ENCODE data around the gene DAAM2.

The DAAM2 gene

DNA sequence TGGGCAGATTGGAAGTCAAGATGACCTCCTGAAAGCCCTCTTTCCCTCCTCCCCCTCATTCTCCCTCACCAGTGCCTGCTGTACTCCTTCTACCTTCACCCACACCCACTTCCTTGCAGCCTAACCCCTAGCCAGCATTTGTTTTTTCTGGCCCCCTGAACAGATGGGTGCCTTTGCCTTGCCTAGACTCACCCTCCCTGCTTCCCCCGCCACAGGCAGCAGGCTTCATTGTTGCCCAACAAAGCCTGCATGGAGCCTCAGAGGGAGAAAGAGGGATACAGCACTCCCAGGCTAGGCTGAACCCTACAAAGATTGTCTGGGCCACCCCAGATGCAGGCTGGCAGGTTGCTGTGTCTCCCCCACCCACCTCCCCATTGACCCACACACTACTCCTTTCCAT, 139.4 kb downstream of the DAAM2 start:
- DNase-seq (ENCODE audit: low spot score) = no peak

DNA sequence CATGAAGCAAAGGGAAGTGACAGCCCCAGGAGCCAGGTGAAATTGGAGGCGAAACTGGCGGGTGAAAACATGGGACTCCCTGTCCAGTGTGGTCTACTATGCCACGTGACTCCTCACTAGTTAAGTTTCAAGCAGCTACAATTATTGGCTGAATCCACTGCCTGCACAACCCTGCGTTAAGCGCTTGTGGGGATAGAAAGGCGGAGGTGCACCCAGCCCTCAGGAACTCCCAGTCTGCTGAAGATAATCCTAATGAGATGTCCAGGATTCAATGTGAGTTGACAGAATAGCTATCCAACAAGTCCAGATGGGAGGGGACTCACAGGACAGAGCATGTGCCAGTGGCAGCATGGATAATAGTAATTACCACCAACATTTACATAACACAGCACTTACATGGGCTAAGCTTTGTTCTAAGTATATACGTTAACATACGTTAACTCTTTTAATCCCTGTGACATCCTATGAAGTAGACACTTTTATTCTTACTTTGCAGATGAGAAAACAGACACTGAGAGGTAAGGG, 140.3 kb downstream of the DAAM2 start:
- no peak for DNase-seq (ENCODE audit: low spot score)

DNA sequence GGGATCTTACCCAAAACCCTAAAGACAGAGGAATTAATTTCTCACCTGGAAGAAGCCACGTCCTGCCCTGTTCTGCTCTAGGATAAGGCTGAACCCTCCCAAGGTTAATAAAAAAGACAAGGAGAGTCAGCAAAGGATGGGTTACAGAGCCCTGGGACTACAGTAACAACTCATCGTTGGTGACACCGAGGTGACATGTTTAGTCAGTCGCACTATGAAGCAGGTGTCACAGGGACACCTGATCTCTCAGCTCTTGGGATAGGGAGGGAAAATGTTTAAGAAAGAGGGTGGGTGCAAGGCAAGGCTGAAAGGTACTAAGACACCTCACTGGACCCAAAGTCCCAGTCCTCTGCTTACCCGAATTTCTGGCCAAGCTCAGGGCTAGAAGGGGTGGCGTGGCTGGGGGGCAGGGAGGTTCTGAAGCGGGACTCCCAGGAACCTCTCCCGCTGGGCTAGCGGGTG, 141.5 kb downstream of the DAAM2 start:
- DNase-seq (ENCODE audit: low spot score) = no peak

DNA sequence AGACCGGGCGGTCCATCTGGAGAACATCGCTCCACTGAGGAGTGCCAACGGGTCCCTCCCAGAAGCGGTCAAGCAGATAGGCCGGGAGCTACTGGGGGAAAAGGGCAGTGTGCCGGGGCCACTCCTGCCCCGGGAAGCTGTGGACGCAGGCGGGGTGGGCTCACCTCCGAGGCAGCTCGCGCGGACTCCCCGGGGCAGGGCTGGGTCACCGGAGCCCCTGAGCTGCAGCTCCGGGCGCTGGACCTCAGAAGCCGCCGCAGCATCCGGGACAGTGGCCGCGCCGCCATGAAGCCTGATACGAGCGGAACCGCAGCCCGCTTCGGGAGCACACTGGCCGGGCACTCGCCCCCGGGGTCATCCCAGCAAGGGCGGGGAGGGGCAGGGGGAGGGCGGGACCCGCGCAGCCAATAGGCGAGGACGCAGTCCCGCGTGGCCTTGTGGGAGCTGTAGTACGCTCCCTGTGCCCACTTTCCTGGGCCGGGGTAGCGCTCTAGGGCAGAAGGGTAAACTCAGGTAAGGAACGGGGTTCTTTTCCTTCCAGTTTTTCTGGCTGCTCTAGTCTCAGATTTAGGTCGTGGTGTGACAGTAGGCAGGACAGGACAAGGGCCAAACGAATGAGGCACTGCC, 142.1 kb downstream of the DAAM2 start, which contains the start of gene MOCS1:
Gene MOCS1 (minus strand): TSS at position 332 of the 627 bp plus-strand sequence. CDS start 45 bp downstream, at position 287.
- peak; percentile 95 for DNase-seq (ENCODE audit: low spot score)

DNA sequence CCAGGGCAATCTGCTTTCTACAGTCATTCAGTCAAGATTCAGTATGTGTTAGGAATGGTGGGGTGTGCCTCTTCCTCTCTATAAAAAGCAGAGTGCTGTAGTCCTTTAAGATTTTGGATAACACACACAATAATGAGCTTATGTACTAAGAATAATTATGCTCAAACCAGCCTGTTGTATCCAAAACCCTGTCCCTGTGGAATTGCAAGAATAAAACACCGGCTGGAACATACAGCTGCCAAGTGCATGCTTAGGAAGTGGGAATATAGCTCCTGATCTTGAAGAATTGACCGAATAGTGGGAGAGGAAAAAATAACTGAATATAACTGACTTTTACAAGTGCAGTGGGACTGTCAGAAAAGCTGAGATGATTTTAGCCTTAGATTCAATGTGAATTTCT, 143.1 kb downstream of the DAAM2 start:
- no peak for DNase-seq (ENCODE audit: low spot score)

DNA sequence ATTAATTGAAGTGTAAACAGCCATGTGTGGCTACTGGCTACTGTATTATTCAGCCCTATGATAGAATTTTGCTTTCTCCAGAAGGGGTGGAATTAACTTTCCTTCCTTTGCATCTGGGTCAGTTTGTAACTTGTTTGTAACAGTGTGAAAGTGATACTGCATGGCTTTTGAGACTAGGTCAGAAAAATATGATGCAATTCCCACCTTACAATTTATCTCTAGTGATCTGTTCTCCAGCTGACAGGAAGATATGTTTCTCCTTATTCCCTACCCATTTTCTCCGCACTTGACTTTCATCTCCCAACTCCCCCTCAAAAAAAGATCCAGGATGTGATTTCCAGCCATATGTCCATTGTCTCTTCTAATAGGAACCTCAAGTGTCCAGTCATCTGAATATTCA, 144.7 kb downstream of the DAAM2 start:
- DNase-seq (ENCODE audit: low spot score) = no peak

DNA sequence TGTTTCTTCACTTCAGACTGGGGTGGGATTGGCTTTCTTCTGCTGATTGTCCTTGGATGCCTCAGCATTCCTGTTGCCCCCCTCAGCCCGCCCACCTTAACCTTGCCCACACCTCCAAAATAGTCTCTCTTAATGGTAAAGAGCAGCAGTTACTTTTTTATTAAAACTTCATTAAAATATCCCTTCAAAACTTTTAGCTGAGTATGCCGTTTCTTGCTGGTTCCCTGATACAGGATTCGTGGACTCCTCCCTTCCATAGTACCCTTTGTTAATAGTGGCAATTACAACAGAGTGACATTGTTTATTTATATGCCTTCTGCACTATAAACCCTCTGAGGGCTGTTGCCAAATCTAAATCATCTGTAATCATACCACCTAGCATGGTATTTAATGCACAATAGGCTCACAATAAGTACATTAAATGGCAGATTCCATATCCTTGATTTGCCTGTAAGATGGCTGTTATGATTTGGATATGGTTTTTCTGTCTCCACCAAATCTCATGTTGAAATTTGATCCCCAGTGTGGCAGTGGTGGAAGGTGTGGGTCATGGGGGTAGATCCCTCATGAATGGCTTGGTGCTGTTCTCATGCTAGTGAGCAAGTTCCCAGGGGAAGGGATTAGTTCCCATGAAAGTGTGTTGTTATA, 145.6 kb downstream of the DAAM2 start:
- DNase-seq (ENCODE audit: low spot score) = no peak

DNA sequence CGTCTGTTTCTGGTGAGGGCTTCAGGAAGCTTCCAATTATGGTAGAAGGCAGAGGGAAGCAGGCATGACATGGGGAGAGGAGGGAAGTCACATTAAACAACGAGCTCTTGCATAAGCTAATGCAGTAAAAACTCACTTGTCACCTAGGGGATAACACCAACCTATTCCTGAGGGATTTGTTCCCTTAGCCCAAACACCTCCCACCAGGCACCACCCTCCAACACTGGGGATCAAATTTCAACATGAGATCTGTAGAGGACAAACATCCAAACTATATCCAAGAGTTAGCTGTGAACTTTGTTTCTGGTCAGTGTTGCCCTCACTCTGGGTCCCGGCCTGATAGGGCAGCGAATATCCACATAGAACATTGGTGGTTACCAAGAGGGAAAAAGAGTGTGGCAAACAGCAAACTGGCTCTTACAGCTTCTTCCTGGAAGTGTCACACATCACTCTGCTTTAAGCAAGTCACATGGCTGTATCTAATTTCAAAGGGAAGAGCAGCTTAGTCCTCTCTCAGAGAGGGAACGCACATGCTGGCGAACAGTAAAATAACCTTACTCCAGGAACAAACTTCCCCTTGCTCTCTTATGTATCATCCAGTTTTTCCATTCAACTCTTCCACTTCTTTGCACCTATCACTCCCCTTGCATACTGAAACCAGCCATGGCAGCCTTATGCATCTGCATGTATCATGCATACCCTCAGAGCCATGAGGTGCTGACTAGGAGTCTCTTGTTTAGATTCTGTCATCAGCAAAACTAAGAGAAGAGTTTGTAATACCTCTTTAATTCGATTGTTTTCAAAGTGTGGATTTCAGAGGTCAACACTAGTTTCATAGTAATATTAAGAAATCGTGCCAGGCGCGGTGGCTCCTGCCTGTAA, 146.8 kb downstream of the DAAM2 start:
- DNase-seq (ENCODE audit: low spot score) = no peak

DNA sequence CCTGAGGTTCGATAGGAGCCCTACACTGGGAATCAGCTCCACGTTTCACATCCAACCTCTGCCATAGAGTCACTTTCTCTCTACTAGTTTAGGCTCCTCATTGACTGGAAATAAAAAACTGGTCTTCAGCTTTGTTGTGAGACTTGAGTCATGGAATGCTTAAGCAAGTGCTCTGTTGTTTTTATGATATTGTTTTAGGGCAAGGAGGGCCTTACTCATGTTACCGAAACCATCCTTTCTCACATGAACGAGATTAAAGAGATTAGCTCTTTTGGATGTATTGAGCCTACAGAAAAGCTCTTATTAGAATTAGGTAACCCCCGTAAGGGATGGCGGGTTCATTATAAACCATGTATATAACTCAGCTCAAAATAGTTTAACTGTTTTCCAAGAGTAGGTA, 149.0 kb downstream of the DAAM2 start:
- no peak for DNase-seq (ENCODE audit: low spot score)

DNA sequence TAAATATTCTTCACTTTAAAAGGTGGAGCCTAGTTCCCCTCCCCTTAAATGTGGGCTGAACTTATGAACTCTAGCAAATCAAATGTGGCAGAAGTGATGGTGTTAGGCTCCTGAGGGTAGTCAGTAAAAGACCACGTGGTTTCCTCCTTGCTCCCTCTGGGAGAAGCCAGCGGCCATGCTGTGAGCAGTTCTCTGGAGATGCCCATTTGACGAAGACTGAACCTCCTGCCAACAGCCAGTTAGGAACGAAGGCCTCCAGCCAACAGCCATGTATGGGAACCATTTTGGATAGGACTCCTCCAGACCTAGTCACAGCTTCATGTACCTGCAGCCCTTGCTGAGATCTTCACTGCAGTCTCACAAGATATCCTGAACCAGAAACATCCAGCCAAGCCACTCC, 149.6 kb downstream of the DAAM2 start:
- DNase-seq (ENCODE audit: low spot score) = no peak

DNA sequence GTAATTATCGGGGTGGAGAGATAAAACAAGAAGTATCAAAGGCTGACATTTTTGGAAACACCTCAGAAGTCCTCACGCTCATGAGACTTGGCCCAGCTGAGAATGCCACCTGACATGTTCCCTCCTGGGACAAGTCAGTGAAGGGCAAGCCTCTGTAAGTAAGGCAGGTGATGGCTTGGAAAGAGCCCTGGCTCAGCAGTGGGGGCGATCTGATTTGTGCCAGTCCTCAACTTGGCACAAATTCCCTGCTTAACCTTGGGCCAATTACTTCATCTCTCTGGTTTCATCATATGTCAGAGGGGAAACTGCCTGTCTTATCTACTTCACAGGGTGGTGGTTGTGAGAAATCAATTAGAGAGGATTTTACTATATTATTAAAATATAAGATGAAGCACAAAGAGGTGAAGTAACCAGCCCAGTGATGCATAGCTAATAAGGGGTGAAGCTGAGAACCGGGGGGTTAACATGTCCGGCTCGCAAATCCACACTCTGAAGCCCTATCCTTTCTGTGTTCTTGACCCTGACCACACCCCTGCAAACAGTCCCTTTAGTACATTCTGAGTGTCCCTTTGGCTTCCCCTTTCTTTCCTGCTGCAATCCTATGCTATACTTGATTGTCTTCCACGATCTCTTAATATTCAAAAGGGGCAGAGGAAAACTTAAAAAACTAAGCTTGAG, 150.9 kb downstream of the DAAM2 start:
- DNase-seq (ENCODE audit: low spot score) = no peak

DNA sequence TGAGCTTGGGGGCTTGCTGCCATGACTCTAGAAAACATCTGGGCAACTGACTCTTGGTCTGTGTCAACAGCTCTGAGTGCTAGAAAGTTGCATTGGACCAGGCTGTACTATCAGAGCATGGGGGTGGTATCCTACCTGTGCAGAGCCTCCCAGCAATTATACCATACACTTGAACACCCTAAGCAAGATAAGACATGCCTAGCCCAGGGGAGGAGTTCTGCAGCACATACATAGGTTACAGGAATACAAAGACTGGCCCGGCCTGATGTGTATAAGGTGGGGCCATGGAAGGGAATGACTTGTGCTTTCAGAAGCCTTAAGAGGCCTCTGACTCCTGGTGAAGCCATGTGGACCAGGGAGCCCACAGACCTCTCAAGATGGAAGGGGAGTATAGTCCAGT, 153.4 kb downstream of the DAAM2 start:
- DNase-seq (ENCODE audit: low spot score) = no peak

DNA sequence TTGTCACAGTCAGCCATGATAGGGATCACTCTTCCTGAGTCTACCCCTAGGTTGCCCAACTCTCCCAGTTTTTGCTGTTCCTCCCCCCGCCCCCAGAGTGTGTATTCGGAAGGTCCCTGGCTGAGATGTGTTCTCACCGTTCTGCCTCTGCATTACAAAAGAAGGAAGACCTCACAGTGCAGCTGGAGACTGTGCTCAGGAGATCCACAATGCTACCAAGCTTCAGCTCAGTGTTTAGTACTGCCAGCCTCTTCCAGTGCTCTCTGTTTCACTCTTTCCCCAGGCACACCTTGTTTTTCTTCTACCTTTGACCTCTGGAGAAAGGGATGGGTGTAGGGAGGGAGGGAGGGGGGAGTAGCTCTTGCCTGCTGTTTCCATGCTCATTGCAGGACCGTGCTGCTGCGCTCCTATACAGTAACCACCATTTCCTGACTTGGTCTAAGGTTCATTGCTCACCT, 155.5 kb downstream of the DAAM2 start:
- no peak for DNase-seq (ENCODE audit: low spot score)

DNA sequence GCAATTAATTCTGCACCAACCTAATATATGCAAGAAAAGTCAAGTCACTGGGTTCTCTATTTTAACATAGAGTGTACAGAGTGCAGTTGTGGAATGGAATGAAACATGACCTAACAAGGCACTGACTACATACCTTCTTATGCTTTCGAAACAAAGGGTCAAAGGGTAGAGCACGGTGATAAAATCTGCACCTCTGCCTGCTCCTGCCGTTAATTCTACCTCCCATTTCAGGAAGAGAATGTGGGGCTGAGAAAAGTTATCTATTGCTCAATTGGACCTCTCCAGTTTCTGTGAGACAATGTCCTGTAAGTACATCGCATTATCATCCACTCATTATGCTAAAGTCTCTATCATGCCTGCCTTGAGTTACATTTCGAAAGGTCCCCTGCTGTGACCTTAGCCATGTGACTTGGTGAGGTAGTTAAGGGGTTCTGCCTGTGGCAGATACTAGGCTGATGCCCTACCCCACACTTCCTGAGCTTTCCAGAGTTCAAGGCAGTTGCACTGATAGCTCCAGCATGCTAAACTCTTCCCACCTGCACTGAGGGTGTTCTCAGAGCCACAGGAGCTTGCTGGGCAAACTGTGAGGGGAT, 156.1 kb downstream of the DAAM2 start:
- DNase-seq (ENCODE audit: low spot score) = no peak

DNA sequence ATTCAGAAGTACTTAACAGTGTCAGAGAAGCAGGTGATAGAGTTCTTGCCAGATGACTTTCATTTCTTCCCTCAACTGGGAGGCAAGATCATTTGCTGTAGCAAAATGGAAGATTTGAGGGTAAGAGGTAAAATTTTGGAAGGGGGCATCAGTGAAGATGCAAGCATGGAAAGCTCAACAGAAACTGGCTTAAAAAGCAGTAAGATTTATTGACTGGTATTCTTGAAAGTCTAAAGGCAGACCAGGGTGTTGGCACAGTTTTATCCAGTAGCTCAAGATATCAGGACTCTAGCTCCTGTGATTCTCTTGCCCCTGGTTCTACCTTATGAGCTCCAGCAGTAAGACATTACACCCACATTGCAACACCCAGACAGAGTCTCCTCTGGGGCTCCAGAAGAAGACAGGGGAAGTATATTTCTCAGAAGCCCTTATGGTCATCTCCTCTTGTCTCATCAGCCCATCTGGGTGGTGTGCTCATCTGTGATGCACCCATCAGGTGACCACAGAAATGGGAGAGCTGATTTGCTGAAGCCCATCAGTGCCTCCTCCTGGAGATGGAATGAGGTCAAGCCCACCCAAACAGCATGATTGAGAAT, 158.0 kb downstream of the DAAM2 start:
- no peak for DNase-seq (ENCODE audit: low spot score)

DNA sequence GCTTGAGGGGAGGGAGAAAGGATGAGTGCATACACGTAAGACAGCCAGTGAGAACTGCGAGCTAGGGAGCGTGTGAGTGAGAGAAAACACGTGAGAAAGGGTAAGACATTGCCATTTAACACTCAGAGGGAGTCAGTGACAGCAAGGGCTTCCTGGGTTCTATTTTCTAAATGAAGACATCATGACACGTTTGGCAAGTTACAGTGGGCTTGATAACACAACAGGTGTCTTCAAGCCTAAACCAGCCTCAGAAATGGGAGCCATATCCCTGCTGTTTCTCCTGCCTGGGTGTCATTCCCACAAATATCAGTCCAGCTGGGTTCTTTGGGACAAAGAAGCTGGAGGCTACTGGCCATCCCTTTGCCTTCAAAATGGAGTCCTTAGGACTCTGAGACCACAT, 159.0 kb downstream of the DAAM2 start:
- DNase-seq (ENCODE audit: low spot score) = no peak

DNA sequence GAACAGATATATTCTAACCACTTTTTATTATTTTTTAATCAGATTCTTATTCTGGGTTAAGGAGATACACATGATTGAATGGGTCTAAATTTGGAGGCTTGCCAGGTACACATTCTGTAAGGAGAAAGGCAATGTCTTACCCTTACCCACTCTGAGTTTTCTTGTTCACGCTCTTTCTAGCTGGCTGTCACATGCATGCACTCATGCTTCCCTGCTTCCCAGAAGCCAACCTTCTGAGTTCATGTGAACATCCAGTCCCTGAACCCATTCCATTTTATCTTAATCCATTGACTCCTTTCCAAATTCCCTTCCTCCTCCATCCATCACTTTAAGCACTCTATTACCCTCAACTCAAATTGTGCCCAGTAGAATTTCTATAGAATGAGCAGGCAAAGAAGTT, 159.5 kb downstream of the DAAM2 start:
- no peak for DNase-seq (ENCODE audit: low spot score)

DNA sequence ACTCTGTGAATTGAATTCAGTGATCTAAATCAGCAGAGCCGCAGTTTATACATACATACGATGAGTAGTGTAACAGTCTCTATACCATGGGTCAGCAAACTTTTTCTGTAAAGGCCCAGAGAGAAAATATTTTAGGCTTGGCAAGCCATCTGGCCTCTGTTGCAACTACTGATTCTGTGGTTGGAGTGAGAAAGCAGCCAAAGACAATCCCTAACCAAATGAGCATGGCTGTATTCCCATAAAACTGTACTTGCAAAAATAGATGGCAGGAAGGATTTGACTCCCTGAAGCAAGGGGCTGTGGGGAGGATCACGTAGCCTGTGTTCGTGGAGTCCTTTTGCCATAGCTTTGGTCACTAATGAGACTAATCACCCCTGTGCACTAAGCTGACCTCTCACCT, 160.0 kb downstream of the DAAM2 start:
- peak; percentile 67 for DNase-seq (ENCODE audit: low spot score)

DNA sequence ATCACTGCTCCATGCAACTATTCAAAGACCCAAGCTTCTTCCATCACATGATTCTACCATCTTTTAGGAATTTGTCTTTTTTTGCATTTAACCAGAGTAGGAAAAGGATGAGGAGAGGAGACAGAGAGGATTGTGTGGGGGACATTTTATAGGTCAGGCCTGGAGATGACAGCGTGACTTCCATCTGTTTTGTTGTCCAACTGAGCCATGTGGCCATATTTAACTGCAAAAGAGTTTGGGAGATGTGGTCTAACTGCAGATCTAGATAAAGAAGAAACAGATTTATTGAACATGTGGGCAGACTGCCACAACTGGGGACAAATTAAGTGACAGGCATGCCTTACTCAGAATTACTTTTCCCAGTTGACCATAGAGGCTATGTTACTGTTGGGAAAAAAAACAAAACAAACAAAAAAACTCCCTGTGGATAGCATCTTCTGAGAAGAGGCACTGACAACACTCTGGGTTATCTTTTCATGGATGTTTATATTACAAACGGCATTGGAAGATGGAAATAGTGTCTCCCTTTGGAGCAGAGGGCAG, 161.0 kb downstream of the DAAM2 start:
- no peak for DNase-seq (ENCODE audit: low spot score)

Data from AG20443 (cell line).